ENCODE results near the gene LMX1A.
A peak's percentile ranks its signal among the peaks of the same experiment; 100 is the strongest.

Gene LMX1A

GRCh38 chr1:165317612-165318011, 38.9 kb downstream of the LMX1A start:
- DNase-seq: no peak

- no peak for DNase-seq
These were observed 40.3 kb downstream of the LMX1A start for GRCh38 chr1:165316153-165316772.

GRCh38 chr1:165315481-165315880, 41.0 kb downstream of the LMX1A start:
- no peak for DNase-seq

GRCh38 chr1:165313903-165314302, 42.6 kb downstream of the LMX1A start:
- no peak for DNase-seq

- no peak for DNase-seq
These were observed 43.9 kb downstream of the LMX1A start for GRCh38 chr1:165312591-165312990.

- no peak for DNase-seq
These were observed 49.7 kb downstream of the LMX1A start for GRCh38 chr1:165306543-165307434.

GRCh38 chr1:165303386-165303785, 53.1 kb downstream of the LMX1A start:
- no peak for DNase-seq

GRCh38 chr1:165300400-165300903, 56.1 kb downstream of the LMX1A start:
- DNase-seq: no peak

- DNase-seq: no peak
These were observed 58.2 kb downstream of the LMX1A start for GRCh38 chr1:165298203-165298820.

- no peak for DNase-seq
These were observed 60.3 kb downstream of the LMX1A start for GRCh38 chr1:165296205-165296604.

GRCh38 chr1:165290148-165290547, 66.4 kb downstream of the LMX1A start:
- DNase-seq: no peak

- no peak for DNase-seq
These were observed 67.0 kb downstream of the LMX1A start for GRCh38 chr1:165289556-165289955.

GRCh38 chr1:165288350-165289120, 68.0 kb downstream of the LMX1A start:
- peak; percentile 13 for DNase-seq

GRCh38 chr1:165287781-165288180, 68.7 kb downstream of the LMX1A start:
- DNase-seq: no peak

GRCh38 chr1:165287329-165287728, 69.2 kb downstream of the LMX1A start:
- DNase-seq: no peak

- DNase-seq: no peak
These were observed 72.1 kb downstream of the LMX1A start for GRCh38 chr1:165284454-165284853.

GRCh38 chr1:165281207-165281901, 75.2 kb downstream of the LMX1A start:
- DNase-seq: no peak

GRCh38 chr1:165279882-165280281, 76.6 kb downstream of the LMX1A start:
- no peak for DNase-seq

GRCh38 chr1:165276314-165276713, 80.2 kb downstream of the LMX1A start:
- DNase-seq: no peak

GRCh38 chr1:165265196-165265838, 91.2 kb downstream of the LMX1A start:
- no peak for DNase-seq

GRCh38 chr1:165259706-165260428, 96.6 kb downstream of the LMX1A start:
- DNase-seq: no peak
